ENCODE data around the gene FBXO42. TPM values are rescaled to one million over a fixed set of nuclear protein-coding genes. Genes with fewer than 3 reads are reported as not detected.

The FBXO42 gene
- total and polyA plus RNA-seq, 2 of the 8 experiments (the other 6 are each of a cell fraction or from before 2014, with no cell fraction given), result 15.1 to 17.0 TPM

- CTCF ChIA-PET (ENCODE audit: partially characterized antibody), result interaction anchor here (0.7 to 3.6 kb wide), 3 partner anchors 13 to 106 kb away, joined by 3 to 13 read pairs (median 3); no protein-coding TSS in a partner anchor
- H3K4me2 ChIP-seq (ENCODE audit: insufficient read depth in 1 of 2, low read depth in 2 of 2, low read length in 2 of 2), result no peak overlapping the region
Observed at GRCh38 chr1:16349847-16350406, 2.4 kb downstream of the FBXO42 start.

More at GRCh38 chr1:16349847-16350406, 2.4 kb downstream of the FBXO42 start:
- no peak overlapping the region for H2AFZ ChIP-seq (ENCODE audit: low read length)
- no peak overlapping the region for H3K14ac ChIP-seq (ENCODE audit: insufficient read length)
- no peak overlapping the region for H4K8ac ChIP-seq (ENCODE audit: extremely low read depth, insufficient read depth, low read length)
- H2BK120ac ChIP-seq (replicated peaks; ENCODE audit: low read depth, low read length), result no peak overlapping the region
- POLR2A ChIA-PET (ENCODE audit: partially characterized antibody), result interaction anchor here (0.8 kb wide), 1 partner anchor 27 kb away, joined by 3 read pairs; no protein-coding TSS in a partner anchor
- FAIRE-seq (no peak), DNase-seq (ENCODE audit: low read depth in 1 of 2, low spot score in 2 of 2) (no peak)
- H3K23ac ChIP-seq (ENCODE audit: insufficient read length), result no peak overlapping the region
- WGBS, 2 experiments (ENCODE audit: extremely low coverage in 1 of 2, insufficient coverage in 1 of 2, insufficient read length in 1 of 2, insufficient replicate concordance in 2 of 2, low coverage in 1 of 2, low lambda C conversion rate in 2 of 2, missing lambda C conversion rate in 1 of 2), result 85% methylated on average over 2 of the region's 2 CpGs; no CpG with 5 or more reads in 1 of the 2 experiments
- H3K27ac ChIP-seq (ENCODE audit: low read depth, low read length), result no peak overlapping the region
- no peak overlapping the region for H2AK5ac ChIP-seq (ENCODE audit: low read depth, low read length)
- peaks cover 2% of the 10 kb centered on the region for H3K79me1 ChIP-seq (ENCODE audit: low read depth, low read length)
- no peaks in the 10 kb centered on the region for H3K9me3 ChIP-seq (ENCODE audit: insufficient read depth in 2 of 2, low read depth in 1 of 2, low read length in 1 of 2)
- H3K4me1 ChIP-seq (replicated peaks in 1 of 4; ENCODE audit: control insufficient read depth in 3 of 4, insufficient read depth in 4 of 4, low read length in 3 of 4), result peaks cover 2 to 4% (median 3%) of the 10 kb centered on the region in 4 experiments; a peak in 3 of 7 replicates
- H3K27me3 ChIP-seq (replicated peaks in 1 of 4; ENCODE audit: control insufficient read depth in 3 of 4, extremely low read depth in 1 of 4, insufficient read depth in 3 of 4, low read length in 3 of 4), result no peaks in the 10 kb centered on the region; a peak in 1 of 7 replicates
- H3K18ac ChIP-seq (ENCODE audit: extremely low read depth, low read length), result no peak overlapping the region
- no peak overlapping the region for H2BK20ac ChIP-seq (ENCODE audit: low read length)
- TF ChIP-seq HDAC2 (IDR thresholded peaks at IDR 0.05; ENCODE audit: borderline replicate concordance in 1 of 2, low read depth in 2 of 2, low read length in 2 of 2), result no peak
- TF ChIP-seq SUZ12 (IDR thresholded peaks at IDR 0.05; ENCODE audit: low read length), result no peak
- TF ChIP-seq CBX5 (IDR thresholded peaks at IDR 0.05; ENCODE audit: low read depth, low read length), result no peak
- no peak for TF ChIP-seq ATF3 (IDR thresholded peaks at IDR 0.05; ENCODE audit: insufficient read depth, low read depth, low read length)
- TF ChIP-seq YY1 (IDR thresholded peaks at IDR 0.05; ENCODE audit: low read depth, low read length), result no peak
- no peak for TF ChIP-seq POLR2AphosphoS5 (IDR thresholded peaks at IDR 0.05; ENCODE audit: low read depth, low read length)
- TF ChIP-seq POLR2A (IDR thresholded peaks at IDR 0.05; ENCODE audit: control extremely low read depth in 1 of 2, low read depth in 2 of 2, low read length in 2 of 2), result no peak
- TF ChIP-seq TBP (IDR thresholded peaks at IDR 0.05; ENCODE audit: low read depth, low read length), result no peak
- TF ChIP-seq JUN (IDR thresholded peaks at IDR 0.05; ENCODE audit: low read depth, low read length), result no peak
- no peak for TF ChIP-seq TEAD4 (IDR thresholded peaks at IDR 0.05; ENCODE audit: low read depth, low read length)
- TF ChIP-seq RAD21 (IDR thresholded peaks at IDR 0.05 in 1 of 2, conservative IDR thresholded peaks at IDR 0.05 in 1 of 2; ENCODE audit: low read depth in 2 of 2, low read length in 2 of 2), result no peak
- H2BK5ac ChIP-seq (ENCODE audit: low read depth, low read length), result no peak overlapping the region
- no peak overlapping the region; a peak in 2 of 7 replicates for H3K9ac ChIP-seq (replicated peaks in 1 of 4; ENCODE audit: extremely low read depth in 1 of 4, low read depth in 3 of 4, low read length in 3 of 4)
- no peaks in the 10 kb centered on the region for H3K36me3 ChIP-seq (ENCODE audit: control insufficient read depth in 2 of 4, insufficient read depth in 4 of 4, low read length in 3 of 4)
- H2BK15ac ChIP-seq (ENCODE audit: low read length), result no peak overlapping the region
- peaks cover 4 to 59% of the 10 kb centered on the region in 2 experiments; a peak in 3 of 4 replicates for H3K79me2 ChIP-seq (ENCODE audit: control insufficient read depth in 1 of 2, insufficient read depth in 2 of 2, low read length in 2 of 2)
- H4K5ac ChIP-seq (ENCODE audit: insufficient read length, low read depth, low read length), result no peak overlapping the region
- H2BK12ac ChIP-seq (ENCODE audit: low read depth, low read length), result no peak overlapping the region
- peaks cover 0 to 2% of the 10 kb centered on the region in 2 experiments for H4K20me1 ChIP-seq (replicated peaks in 1 of 2; ENCODE audit: control insufficient read depth in 1 of 2, insufficient read depth in 2 of 2, low read length in 2 of 2)
- H3K4ac ChIP-seq (replicated peaks; ENCODE audit: insufficient read length, low read depth, low read length), result no peak overlapping the region
- no peak overlapping the region for H4K91ac ChIP-seq (replicated peaks; ENCODE audit: insufficient read length, low read length)
- no peak overlapping the region for H3K4me3 ChIP-seq (ENCODE audit: extremely low read depth in 1 of 4, insufficient read depth in 2 of 4, low read depth in 3 of 4, low read length in 4 of 4)
- H3K56ac ChIP-seq (replicated peaks; ENCODE audit: insufficient read length, low read depth, low read length), result no peak overlapping the region
- peaks cover 6% of the 10 kb centered on the region for H3K23me2 ChIP-seq (ENCODE audit: low read depth, low read length)
